Mesenchymal stem cell (in vitro differentiated cells and primary cell): ENCODE data around the gene TMEM63B.

Source experiments
- DNase-seq: peaks from one replicate; pipeline ENCODE4 v3.0.0-alpha.2; 2013
- H2AFZ ChIP-seq: one replicate; pipeline ENCODE4 v1.6.1; 2013; ENCODE audit warnings: low read depth, mild to moderate bottlenecking, control low read depth, inconsistent platforms, low read length, moderate library complexity
- H2AK5ac ChIP-seq: 2 replicates; pipeline ENCODE4 v1.6.1; 2013; ENCODE audit warnings: low read length, moderate library complexity, mild to moderate bottlenecking, inconsistent platforms; ENCODE audit not compliant: severe bottlenecking
- H2BK120ac ChIP-seq: one replicate; pipeline ENCODE4 v1.6.1; 2013; ENCODE audit warnings: low read depth, mild to moderate bottlenecking, inconsistent platforms, low read length, moderate library complexity
- H2BK12ac ChIP-seq, 2 experiments: one replicate each; pipeline ENCODE4 v1.6.1; 2013; ENCODE audit warnings: inconsistent platforms in 2 of 2, low read length in 2 of 2, mild to moderate bottlenecking in 2 of 2, moderate library complexity in 2 of 2, control low read depth in 1 of 2
- H2BK15ac ChIP-seq: one replicate; pipeline ENCODE4 v1.6.1; 2013; ENCODE audit warnings: mild to moderate bottlenecking, low read depth, inconsistent platforms; ENCODE audit not compliant: poor library complexity, severe bottlenecking
- H2BK5ac ChIP-seq: 2 replicates; pipeline ENCODE4 v1.6.1; 2013; ENCODE audit warnings: low read depth, mild to moderate bottlenecking, low read length, control low read depth, inconsistent platforms; ENCODE audit not compliant: poor library complexity, severe bottlenecking
- H3K14ac ChIP-seq, 2 experiments: one replicate each; pipeline ENCODE4 v1.6.1; 2013; ENCODE audit warnings: inconsistent platforms in 2 of 2, low read length in 2 of 2, control low read depth in 1 of 2, mild to moderate bottlenecking in 1 of 2, moderate library complexity in 1 of 2
- H3K18ac ChIP-seq, 2 experiments: one replicate each; pipeline ENCODE4 v1.6.1; 2013; ENCODE audit warnings: inconsistent platforms in 2 of 2, low read length in 2 of 2, control low read depth in 1 of 2, low read depth in 1 of 2, mild to moderate bottlenecking in 1 of 2
- H3K23ac ChIP-seq, 2 experiments: one replicate each; pipeline ENCODE4 v1.6.1; 2013; ENCODE audit warnings: inconsistent platforms in 2 of 2, low read length in 2 of 2, mild to moderate bottlenecking in 2 of 2, moderate library complexity in 2 of 2, control low read depth in 1 of 2
- H3K27ac ChIP-seq: 2 replicates; pipeline ENCODE4 v1.5.1; 2013; ENCODE audit warnings: mild to moderate bottlenecking, moderate library complexity, low read length, control low read depth, inconsistent platforms; ENCODE audit not compliant: poor library complexity, severe bottlenecking
- H3K27me3 ChIP-seq, 2 experiments: 2 replicates each; pipeline versions ENCODE4 v1.6.1 to v1.7.0; 2013; ENCODE audit warnings: low read length in 2 of 2, mild to moderate bottlenecking in 2 of 2, moderate library complexity in 2 of 2, control low read depth in 1 of 2, inconsistent platforms in 1 of 2; ENCODE audit not compliant: control insufficient read depth in 1 of 2, insufficient read depth in 1 of 2
- H3K36me3 ChIP-seq, 2 experiments: 2 replicates each; pipeline versions ENCODE4 v1.6.1 to v1.7.0; 2013; ENCODE audit warnings: low read length in 2 of 2, control low read depth in 1 of 2, inconsistent platforms in 1 of 2, low read depth in 1 of 2, mild to moderate bottlenecking in 1 of 2; ENCODE audit not compliant: insufficient read depth in 2 of 2, control insufficient read depth in 1 of 2
- H3K4ac ChIP-seq, 2 experiments: one replicate each; pipeline ENCODE4 v1.6.1; 2013; ENCODE audit warnings: inconsistent platforms in 2 of 2, low read length in 2 of 2, mild to moderate bottlenecking in 2 of 2, moderate library complexity in 2 of 2, control low read depth in 1 of 2, low read depth in 1 of 2
- H3K4me1 ChIP-seq: 2 replicates; pipeline ENCODE4 v1.6.1; 2013; ENCODE audit warnings: low read depth, low read length, control low read depth; ENCODE audit not compliant: control insufficient read depth, insufficient read depth
- H3K4me2 ChIP-seq: 2 replicates; pipeline ENCODE4 v1.6.1; 2013; ENCODE audit warnings: low read length, mild to moderate bottlenecking, inconsistent platforms; ENCODE audit not compliant: poor library complexity, severe bottlenecking
- H3K4me3 ChIP-seq, 2 experiments: 2 replicates each; pipeline versions ENCODE4 v1.5.1 to v1.7.0; 2013; ENCODE audit warnings: low read length in 2 of 2, mild to moderate bottlenecking in 2 of 2, control low read depth in 1 of 2, low read depth in 1 of 2; ENCODE audit not compliant: insufficient read depth in 1 of 2
- H3K79me1 ChIP-seq: replicated peaks from 2 replicates; pipeline ENCODE4 v1.6.1; 2013; ENCODE audit warnings: mild to moderate bottlenecking, control low read depth, low read length, inconsistent platforms; ENCODE audit not compliant: poor library complexity, severe bottlenecking
- H3K9ac ChIP-seq: 2 replicates; pipeline ENCODE4 v1.7.0; 2013; ENCODE audit warnings: mild to moderate bottlenecking, low read length, moderate library complexity
- H3K9me3 ChIP-seq: 2 replicates; pipeline ENCODE4 v1.7.0; 2013; ENCODE audit warnings: mild to moderate bottlenecking, low read length; ENCODE audit not compliant: control insufficient read depth
- H4K8ac ChIP-seq: one replicate; pipeline ENCODE4 v1.6.1; 2013; ENCODE audit warnings: inconsistent platforms, mild to moderate bottlenecking, low read length, moderate library complexity
- H4K91ac ChIP-seq: one replicate; pipeline ENCODE4 v1.6.1; 2013; ENCODE audit warnings: mild to moderate bottlenecking, low read length, inconsistent platforms
- WGBS: methylation state at CpG from one replicate; pipeline ENCODE4 v1.1.7; 2013; ENCODE audit warnings: mixed read lengths; 5-methylcytosine and 5-hydroxymethylcytosine counted together

Gene TMEM63B

DNA sequence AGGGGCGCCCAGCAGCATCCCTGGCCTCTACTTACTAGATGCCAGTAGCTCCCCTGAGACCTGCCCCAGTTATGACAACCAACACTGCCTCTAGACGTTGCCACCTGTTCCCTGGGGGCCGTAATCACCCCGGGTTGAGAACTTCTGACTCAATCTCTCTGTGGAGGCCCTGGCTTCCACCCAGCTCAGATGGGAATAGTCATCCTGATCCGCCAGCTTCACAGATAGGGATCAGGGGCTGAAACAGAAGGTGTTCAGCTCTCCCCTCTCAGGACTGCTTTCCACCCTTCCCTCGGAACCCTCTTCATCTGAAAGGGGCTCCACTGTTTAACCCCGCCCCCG is 34.6 kb downstream of the TMEM63B start:
- Histone ChIP-seq H2BK12ac (no peak overlapping the region), H3K36me3 (no peaks in the 10 kb centered on the region), H3K9ac (no peak overlapping the region), H3K9me3 (no peaks in the 10 kb centered on the region), H2BK15ac (no peak overlapping the region), H3K4me1 (peaks cover 2% of the 10 kb centered on the region), H3K23ac (no peak overlapping the region), H2BK120ac (no peak overlapping the region), H3K18ac (no peak overlapping the region), H2BK5ac (no peak overlapping the region), H3K4me2 (no peak overlapping the region), H3K27ac (no peak overlapping the region), H3K79me1 (no peaks in the 10 kb centered on the region), H4K91ac (no peak overlapping the region), H2AK5ac (no peak overlapping the region), H4K8ac (no peak overlapping the region), H3K27me3 (peaks cover 34 to 36% of the 10 kb centered on the region in 2 experiments), H3K4me3 (no peak overlapping the region), H2AFZ (no peak overlapping the region), H3K14ac (no peak overlapping the region), H3K4ac (no peak overlapping the region)
- no peak for DNase-seq
- WGBS: 72% methylated on average over 8 of the region's 8 CpGs

DNA sequence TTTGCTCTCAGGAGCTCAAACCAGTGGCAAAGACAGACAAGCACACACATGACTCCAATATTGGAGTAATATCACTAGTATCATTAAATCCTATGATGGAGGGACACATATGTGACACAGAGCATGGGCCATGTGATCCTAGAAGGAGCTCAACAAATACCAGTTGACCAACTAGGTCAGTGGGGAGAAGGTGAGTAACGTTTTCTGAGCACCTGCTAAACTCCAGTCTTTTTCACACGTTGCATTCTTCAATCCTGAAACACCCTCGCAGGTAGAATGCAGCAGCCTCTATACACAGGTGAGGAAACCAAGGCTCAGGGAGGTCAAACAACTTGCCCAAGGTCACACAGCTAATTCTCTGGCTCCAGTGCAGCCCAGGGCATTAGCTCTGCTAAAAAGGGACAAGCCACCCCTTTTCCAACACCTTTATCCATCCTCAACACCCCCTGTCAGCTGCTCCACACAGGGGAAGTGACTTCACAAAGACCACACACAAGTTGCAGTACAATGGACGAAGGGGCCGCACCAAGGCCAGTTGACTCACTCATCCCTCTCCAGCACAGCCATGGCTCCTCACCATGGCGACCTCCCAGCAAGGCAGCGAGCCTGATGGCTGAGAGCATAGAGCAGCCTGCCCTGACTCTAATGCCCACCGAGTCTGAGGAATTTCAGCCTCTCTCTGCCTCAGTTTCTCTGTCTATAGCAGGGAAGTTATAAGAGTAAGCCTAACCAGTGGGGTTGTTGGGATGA is 35.7 kb downstream of the TMEM63B start:
- no peak overlapping the region for H2BK12ac ChIP-seq
- H3K4me1 ChIP-seq: peaks cover 2% of the 10 kb centered on the region
- no peak overlapping the region for H3K4me2 ChIP-seq
- no peak overlapping the region for H4K8ac ChIP-seq
- H2BK15ac ChIP-seq: no peak overlapping the region
- no peak overlapping the region for H3K27ac ChIP-seq
- peak overlapping the region in 1 of 2 experiments; percentile 41 for H3K23ac ChIP-seq
- no peak overlapping the region for H3K9ac ChIP-seq
- H3K36me3 ChIP-seq: no peaks in the 10 kb centered on the region
- WGBS: 67% methylated on average over 8 of the region's 8 CpGs
- no peak overlapping the region for H2AFZ ChIP-seq
- no peak overlapping the region for H3K18ac ChIP-seq
- no peak overlapping the region for H3K4ac ChIP-seq
- no peak overlapping the region for H2BK120ac ChIP-seq
- H3K4me3 ChIP-seq: no peak overlapping the region
- H2AK5ac ChIP-seq: no peak overlapping the region
- no peak overlapping the region for H4K91ac ChIP-seq
- H3K14ac ChIP-seq: no peak overlapping the region
- H2BK5ac ChIP-seq: no peak overlapping the region
- no peaks in the 10 kb centered on the region for H3K9me3 ChIP-seq
- DNase-seq: no peak
- H3K27me3 ChIP-seq: peaks cover 36% of the 10 kb centered on the region in 2 experiments
- no peaks in the 10 kb centered on the region for H3K79me1 ChIP-seq

GRCh38 chr6:44166116-44166515 is 38.8 kb downstream of the TMEM63B start:
- H3K4ac ChIP-seq: no peak overlapping the region

DNA sequence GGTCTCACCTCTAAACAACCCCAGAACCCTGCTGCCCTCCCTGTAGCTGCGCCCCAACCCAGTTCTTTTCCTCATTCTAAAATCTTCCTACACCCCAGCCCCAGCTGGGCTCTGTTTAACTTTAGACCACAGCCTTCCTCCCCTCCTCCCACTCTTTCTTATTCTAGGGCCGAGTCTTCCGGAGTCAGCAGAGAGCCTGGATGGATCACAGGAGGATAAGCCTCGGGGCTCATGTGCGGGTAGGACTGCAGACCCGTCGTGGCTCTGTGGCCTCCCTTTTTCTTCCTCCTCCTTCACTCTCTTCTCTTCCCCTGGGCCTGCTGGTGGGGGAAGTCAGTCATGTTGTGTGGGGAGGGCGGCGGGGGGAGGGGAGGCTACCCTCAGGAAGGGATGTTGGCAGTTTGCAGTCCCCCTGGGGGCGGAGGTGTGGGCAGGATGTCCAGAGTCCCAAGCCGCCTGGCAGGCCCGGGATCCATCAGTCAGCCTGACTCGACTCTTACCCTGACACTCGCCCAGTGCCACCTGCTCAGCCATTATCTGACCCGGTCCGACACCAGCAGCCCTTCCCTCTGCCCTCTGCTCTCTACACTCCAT is 39.3 kb downstream of the TMEM63B start:
- Histone ChIP-seq H3K9me3 (no peaks in the 10 kb centered on the region), H3K36me3 (no peaks in the 10 kb centered on the region), H3K27ac (no peak overlapping the region), H4K8ac (no peak overlapping the region), H3K4me3 (no peak overlapping the region), H2AK5ac (no peak overlapping the region), H2BK15ac (no peak overlapping the region), H3K23ac (no peak overlapping the region), H2BK5ac (no peak overlapping the region), H4K91ac (no peak overlapping the region), H3K9ac (no peak overlapping the region), H3K79me1 (no peaks in the 10 kb centered on the region), H2BK120ac (no peak overlapping the region), H3K4me2 (no peak overlapping the region), H3K27me3 (peaks cover 54 to 57% of the 10 kb centered on the region in 2 experiments), H2AFZ (no peak overlapping the region), H3K18ac (no peak overlapping the region), H3K4ac (no peak overlapping the region), H3K4me1 (peaks cover 2% of the 10 kb centered on the region), H3K14ac (no peak overlapping the region), H2BK12ac (no peak overlapping the region)
- no peak for DNase-seq
- WGBS: 66% methylated on average over 10 of the region's 16 CpGs

More at GRCh38 chr6:44166116-44166515, 38.8 kb downstream of the TMEM63B start:
- no peak overlapping the region for H3K4me3 ChIP-seq
- 81% methylated on average over 7 of the region's 7 CpGs for WGBS
- H2AK5ac ChIP-seq: no peak overlapping the region
- DNase-seq: no peak
- H3K27ac ChIP-seq: no peak overlapping the region
- peaks cover 2% of the 10 kb centered on the region for H3K4me1 ChIP-seq
- H3K18ac ChIP-seq: no peak overlapping the region
- H3K9me3 ChIP-seq: no peaks in the 10 kb centered on the region
- H2BK12ac ChIP-seq: no peak overlapping the region
- peaks cover 52 to 54% of the 10 kb centered on the region in 2 experiments for H3K27me3 ChIP-seq
- H3K79me1 ChIP-seq: no peaks in the 10 kb centered on the region
- no peak overlapping the region for H2AFZ ChIP-seq
- H4K91ac ChIP-seq: no peak overlapping the region
- no peak overlapping the region for H2BK120ac ChIP-seq
- H3K4me2 ChIP-seq: no peak overlapping the region
- no peak overlapping the region for H4K8ac ChIP-seq
- no peak overlapping the region for H2BK5ac ChIP-seq
- H3K14ac ChIP-seq: no peak overlapping the region
- no peak overlapping the region for H3K9ac ChIP-seq
- no peaks in the 10 kb centered on the region for H3K36me3 ChIP-seq
- H3K23ac ChIP-seq: no peak overlapping the region
- no peak overlapping the region for H2BK15ac ChIP-seq
